Upper lobe of left lung (tissue), 6 donors: Measurements from ENCODE around the gene MAML2. TPM values are rescaled to one million over a fixed set of nuclear protein-coding genes. Genes with fewer than 3 reads are reported as not detected.

Experiments used
- ATAC-seq, 2 donors: fragments of 200-7000 bp; cut with Tn5 transposase; one replicate each; pipeline ENCODE4 v1.9.1; 2022; ENCODE audit warnings: mild to moderate bottlenecking in 2 of 2, moderate library complexity in 2 of 2; ENCODE audit not compliant: low FRiP score in 2 of 2
- DNase-seq, 2 donors: peaks; one replicate each; pipeline ENCODE4 v3.0.0-alpha.2; 2019 to 2020
- H3K27ac ChIP-seq, 4 donors: fragments of 200-600 bp; sonication (generic); one replicate each; pipeline ENCODE4 v1.5.1; 2016 to 2019
- H3K27me3 ChIP-seq, 4 donors: fragments of 200-600 bp; sonication (generic); one replicate each; pipeline ENCODE4 v1.5.1; 2017 to 2019
- H3K36me3 ChIP-seq, 4 donors: fragments of 200-600 bp; sonication (generic); one replicate each; pipeline ENCODE4 v1.5.1; 2016 to 2019
- H3K4me1 ChIP-seq, 4 donors: fragments of 200-600 bp; sonication (generic); one replicate each; pipeline ENCODE4 v1.5.1; 2018 to 2019
- H3K4me3 ChIP-seq, 4 donors: fragments of 200-600 bp; sonication (generic); one replicate each; pipeline ENCODE4 v1.5.1; 2017 to 2019; ENCODE audit warnings: mild to moderate bottlenecking in 2 of 4, moderate library complexity in 1 of 4
- H3K9me3 ChIP-seq, 4 donors: fragments of 200-600 bp; sonication (generic); one replicate each; pipeline ENCODE4 v1.5.1; 2018 to 2019
- EP300 ChIP-seq, 4 donors: sonication (generic); formaldehyde crosslinking; IDR thresholded peaks; one replicate each; pipeline ENCODE4 v1.5.1; 2017; ENCODE audit warnings: antibody characterized with exemption in 4 of 4, control low read depth in 2 of 4
- POLR2A ChIP-seq, 4 donors: fragments of 450-650 bp; IDR thresholded peaks; one replicate each; pipeline ENCODE4 v1.5.1; 2016 to 2017; ENCODE audit warnings: antibody characterized with exemption in 4 of 4, mild to moderate bottlenecking in 2 of 4
- POLR2AphosphoS5 ChIP-seq, 2 donors: sonication (generic); formaldehyde crosslinking; IDR thresholded peaks; one replicate each; pipeline ENCODE4 v1.5.1; 2017; ENCODE audit warnings: antibody characterized with exemption in 2 of 2
- WGBS, 2 donors: methylation state at CpG; one replicate each; pipeline ENCODE4 v1.1.5; 2017 to 2018; 5-methylcytosine and 5-hydroxymethylcytosine counted together
- total RNA-seq, 6 donors: library from RNA; depleted of rRNA in 4 of 6; stranded (reverse); fragments of >200 nt in 4 of 6; gene quantifications; one replicate each; pipeline versions ENCODE4 v1.1.0 to v1.2.1, GENCODE V29; 2016 to 2021
- TF ChIP-seq, protein P1 (sequence below), 6 experiments: fragments of 450-650 bp in 4 of 6; fragments of 200-600 bp in 2 of 6; sonication (generic) in 2 of 6; IDR thresholded peaks; one replicate each; pipeline ENCODE4 v1.5.1; 2016 to 2019; ENCODE audit warnings: antibody characterized with exemption in 6 of 6
- donor health status: DM: no; HTN: no; CAD: no; lungs with moderate emphysema.
- donor health status: DM: no; HTN: yes; CAD: no; lungs with severe emphysema.

Gene MAML2
- total RNA-seq, 6 donors from 2014 or later = 19.5 to 36.6 (median 26.3) TPM

DNA sequence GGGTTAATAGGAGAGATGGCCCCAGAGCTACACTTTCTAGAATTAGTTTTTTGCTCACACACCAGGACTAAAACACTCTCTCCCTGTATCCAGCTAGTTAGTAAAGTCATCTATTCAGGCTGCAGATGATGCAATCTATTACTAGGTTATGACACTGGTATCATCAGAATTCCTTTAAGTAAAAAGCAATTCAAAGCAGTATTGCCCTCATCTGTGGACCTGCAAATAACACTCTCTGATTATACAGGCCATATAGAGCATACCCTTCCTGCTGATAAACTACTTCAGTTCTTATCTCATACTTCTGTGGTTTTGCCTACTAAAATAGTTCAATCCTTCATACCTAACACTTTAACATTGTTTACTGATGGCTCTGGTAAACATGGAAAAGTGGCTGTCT, 405.6 kb downstream of the MAML2 start:
- Histone ChIP-seq H3K4me1 (no peaks in the 10 kb centered on the region), H3K36me3 (no peaks in the 10 kb centered on the region), H3K27me3 (no peaks in the 10 kb centered on the region), H3K4me3 (no peak overlapping the region), H3K9me3 (no peaks in the 10 kb centered on the region), H3K27ac (no peak overlapping the region)
- DNase-seq (no peak), ATAC-seq (no peak)
- TF ChIP-seq, protein P1, sequence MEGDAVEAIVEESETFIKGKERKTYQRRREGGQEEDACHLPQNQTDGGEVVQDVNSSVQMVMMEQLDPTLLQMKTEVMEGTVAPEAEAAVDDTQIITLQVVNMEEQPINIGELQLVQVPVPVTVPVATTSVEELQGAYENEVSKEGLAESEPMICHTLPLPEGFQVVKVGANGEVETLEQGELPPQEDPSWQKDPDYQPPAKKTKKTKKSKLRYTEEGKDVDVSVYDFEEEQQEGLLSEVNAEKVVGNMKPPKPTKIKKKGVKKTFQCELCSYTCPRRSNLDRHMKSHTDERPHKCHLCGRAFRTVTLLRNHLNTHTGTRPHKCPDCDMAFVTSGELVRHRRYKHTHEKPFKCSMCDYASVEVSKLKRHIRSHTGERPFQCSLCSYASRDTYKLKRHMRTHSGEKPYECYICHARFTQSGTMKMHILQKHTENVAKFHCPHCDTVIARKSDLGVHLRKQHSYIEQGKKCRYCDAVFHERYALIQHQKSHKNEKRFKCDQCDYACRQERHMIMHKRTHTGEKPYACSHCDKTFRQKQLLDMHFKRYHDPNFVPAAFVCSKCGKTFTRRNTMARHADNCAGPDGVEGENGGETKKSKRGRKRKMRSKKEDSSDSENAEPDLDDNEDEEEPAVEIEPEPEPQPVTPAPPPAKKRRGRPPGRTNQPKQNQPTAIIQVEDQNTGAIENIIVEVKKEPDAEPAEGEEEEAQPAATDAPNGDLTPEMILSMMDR (IDR thresholded peaks at IDR 0.05) = no peak
- no peak for TF ChIP-seq EP300 (IDR thresholded peaks at IDR 0.05)
- TF ChIP-seq POLR2A (IDR thresholded peaks at IDR 0.05) = no peak
- no peak for TF ChIP-seq POLR2AphosphoS5 (IDR thresholded peaks at IDR 0.05)

DNA sequence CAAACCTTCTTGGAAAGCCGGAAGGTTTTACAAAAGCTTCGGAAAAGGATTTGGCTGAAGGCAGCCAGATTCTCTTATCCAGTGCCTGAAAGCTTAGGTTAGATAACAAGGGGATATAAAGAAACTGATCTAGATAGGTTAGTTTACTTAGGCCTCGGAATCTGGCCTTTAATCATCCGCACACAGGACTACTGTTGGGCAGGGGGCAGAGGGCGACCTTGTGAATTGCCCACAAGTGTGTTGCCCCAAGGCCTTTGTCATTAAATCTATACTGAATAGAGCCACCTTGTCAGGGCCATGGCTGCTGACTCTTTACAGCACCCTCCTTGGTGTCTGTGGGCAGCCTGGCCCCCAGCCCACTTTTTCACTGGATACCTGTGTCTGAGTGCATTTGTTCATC, 409.4 kb downstream of the MAML2 start:
- Histone ChIP-seq H3K4me3 (no peak overlapping the region), H3K27ac (no peak overlapping the region), H3K36me3 (no peaks in the 10 kb centered on the region), H3K4me1 (no peaks in the 10 kb centered on the region), H3K9me3 (peaks cover 0 to 4% (median 0%) of the 10 kb centered on the region in 4 donors), H3K27me3 (no peaks in the 10 kb centered on the region)
- no peak for ATAC-seq
- TF ChIP-seq, protein P1 (IDR thresholded peaks at IDR 0.05) = no peak
- no peak for TF ChIP-seq EP300 (IDR thresholded peaks at IDR 0.05)
- TF ChIP-seq POLR2A (IDR thresholded peaks at IDR 0.05) = no peak
- TF ChIP-seq POLR2AphosphoS5 (IDR thresholded peaks at IDR 0.05) = no peak
- 91 to 92% methylated on average over 5 of the region's 5 CpGs for WGBS, 2 donors
- no peak for DNase-seq

DNA sequence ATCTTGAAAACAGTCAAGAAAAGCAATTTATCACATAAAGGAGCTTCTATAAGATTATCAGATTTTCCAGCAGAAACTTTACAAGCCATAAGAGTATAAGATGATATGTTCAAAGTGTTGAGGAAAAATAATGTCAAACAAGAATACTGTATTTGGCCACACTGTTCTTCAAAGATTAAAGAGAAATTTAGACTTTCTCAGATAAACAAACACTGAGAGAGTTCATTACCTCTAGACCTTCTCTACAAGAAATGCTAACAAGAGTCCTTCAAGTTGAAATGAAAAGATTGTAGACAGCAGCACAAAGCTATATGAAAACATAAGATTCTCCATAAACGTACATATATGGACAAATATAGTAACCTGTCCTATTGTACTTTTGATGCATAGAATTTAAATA, 411.1 kb downstream of the MAML2 start:
- ATAC-seq (no peak), DNase-seq (no peak)
- H3K27ac ChIP-seq = no peak overlapping the region
- TF ChIP-seq EP300 (IDR thresholded peaks at IDR 0.05) = no peak
- no peak for TF ChIP-seq POLR2A (IDR thresholded peaks at IDR 0.05)
- TF ChIP-seq POLR2AphosphoS5 (IDR thresholded peaks at IDR 0.05) = no peak
- TF ChIP-seq, protein P1 (IDR thresholded peaks at IDR 0.05) = no peak
- H3K4me3 ChIP-seq = no peak overlapping the region
- no peaks in the 10 kb centered on the region for H3K36me3 ChIP-seq
- 85 to 90% methylated on average over 1 of the region's 1 CpG for WGBS, 2 donors
- H3K9me3 ChIP-seq = peaks cover 0 to 4% (median 0%) of the 10 kb centered on the region in 4 donors
- H3K27me3 ChIP-seq = no peaks in the 10 kb centered on the region
- no peaks in the 10 kb centered on the region for H3K4me1 ChIP-seq

DNA sequence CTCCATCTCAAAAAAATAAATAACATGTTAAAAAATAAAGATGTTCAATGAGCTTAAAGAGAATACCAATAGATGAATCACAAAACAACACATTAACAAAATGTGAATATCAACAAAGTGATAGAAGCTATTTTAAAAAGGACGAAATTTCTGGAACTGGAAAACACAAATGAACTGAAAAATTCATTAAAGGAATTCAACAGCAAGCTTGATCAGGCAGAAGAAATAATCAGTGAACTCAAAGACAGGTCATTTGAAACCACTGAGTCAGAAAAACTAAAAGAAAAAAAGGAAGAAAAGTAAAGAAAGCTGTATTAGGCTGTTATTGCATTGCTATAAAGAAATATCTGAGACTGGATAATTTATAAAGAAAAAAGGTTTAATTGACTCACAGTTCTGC, 412.0 kb downstream of the MAML2 start:
- H3K27me3 ChIP-seq = no peaks in the 10 kb centered on the region
- H3K36me3 ChIP-seq = no peaks in the 10 kb centered on the region
- TF ChIP-seq, protein P1 (IDR thresholded peaks at IDR 0.05) = no peak
- no peak for TF ChIP-seq POLR2A (IDR thresholded peaks at IDR 0.05)
- TF ChIP-seq POLR2AphosphoS5 (IDR thresholded peaks at IDR 0.05) = no peak
- TF ChIP-seq EP300 (IDR thresholded peaks at IDR 0.05) = no peak
- H3K4me3 ChIP-seq = no peak overlapping the region
- peaks cover 0 to 4% (median 0%) of the 10 kb centered on the region in 4 donors for H3K9me3 ChIP-seq
- DNase-seq (no peak), ATAC-seq (no peak)
- H3K27ac ChIP-seq = no peak overlapping the region
- WGBS, 2 donors = 82 to 90% methylated on average over 1 of the region's 1 CpG
- H3K4me1 ChIP-seq = no peaks in the 10 kb centered on the region

DNA sequence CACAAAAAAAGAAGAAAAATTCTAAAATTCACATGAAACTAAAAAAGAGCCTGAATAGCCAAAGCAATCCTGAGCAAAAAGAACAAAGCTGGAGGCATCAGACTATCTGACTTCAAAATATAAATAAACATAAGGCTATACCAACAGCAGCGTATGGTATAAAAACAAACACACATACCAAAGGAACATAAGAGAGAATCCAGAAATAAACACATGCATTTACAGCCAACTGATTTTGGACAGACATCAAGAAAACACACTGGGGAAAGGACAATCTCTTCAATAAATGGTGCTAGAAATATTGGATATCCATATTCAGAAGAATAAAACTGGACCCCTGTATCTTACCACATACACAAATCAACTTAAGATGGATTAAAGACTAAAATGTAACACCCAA, 416.3 kb downstream of the MAML2 start:
- no peaks in the 10 kb centered on the region for H3K27me3 ChIP-seq
- DNase-seq (no peak), ATAC-seq (no peak)
- no peaks in the 10 kb centered on the region for H3K36me3 ChIP-seq
- H3K4me1 ChIP-seq = peaks cover 8 to 16% (median 13%) of the 10 kb centered on the region in 4 donors
- TF ChIP-seq POLR2A (IDR thresholded peaks at IDR 0.05) = no peak
- TF ChIP-seq POLR2AphosphoS5 (IDR thresholded peaks at IDR 0.05) = no peak
- TF ChIP-seq EP300 (IDR thresholded peaks at IDR 0.05) = no peak
- TF ChIP-seq, protein P1 (IDR thresholded peaks at IDR 0.05) = no peak
- WGBS, 2 donors = 71 to 73% methylated on average over 1 of the region's 1 CpG
- H3K27ac ChIP-seq = no peak overlapping the region
- H3K9me3 ChIP-seq = peaks cover 0 to 4% (median 0%) of the 10 kb centered on the region in 4 donors
- no peak overlapping the region for H3K4me3 ChIP-seq
